Smooth muscle cell (in vitro differentiated cells): ENCODE data around the gene TOP2A. TPM values are rescaled to one million over a fixed set of nuclear protein-coding genes. Genes with fewer than 3 reads are reported as not detected.
"Not testable (repeated sequence)": the region's sequence is repeated elsewhere in the genome, so short reads cannot be mapped to it uniquely, and the experiment has no call there.

Experiments used
- DNase-seq: peaks from one replicate; lab custom pipeline; 2025; ENCODE audit not compliant: unreplicated experiment; lab: John Stamatoyannopoulos, UW
- H2AFZ ChIP-seq: fragments of 200-600 bp; sonication (generic); 2 replicates; pipeline ENCODE4 v1.6.0; 2016; ENCODE audit warnings: antibody characterized with exemption, low read depth, mild to moderate bottlenecking
- H3F3A ChIP-seq: fragments of 200-600 bp; sonication (generic); 2 replicates; pipeline ENCODE4 v1.6.0; 2017; ENCODE audit warnings: antibody characterized with exemption, low read depth
- H3K27ac ChIP-seq: fragments of 200-600 bp; sonication (generic); 2 replicates; pipeline ENCODE4 v1.5.1; 2016; ENCODE audit warnings: low read depth, mild to moderate bottlenecking
- H3K27me3 ChIP-seq: fragments of 200-600 bp; sonication (generic); 2 replicates; pipeline ENCODE4 v1.6.1; 2016; ENCODE audit warnings: low read depth, mild to moderate bottlenecking
- H3K36me3 ChIP-seq: fragments of 200-600 bp; sonication (generic); 2 replicates; pipeline ENCODE4 v1.5.1; 2016; ENCODE audit warnings: low read depth
- H3K4me1 ChIP-seq: fragments of 200-600 bp; sonication (generic); 2 replicates; pipeline ENCODE4 v1.5.1; 2016; ENCODE audit warnings: low read depth
- H3K4me2 ChIP-seq: fragments of 200-600 bp; sonication (generic); 2 replicates; pipeline ENCODE4 v1.6.0; 2016; ENCODE audit warnings: mild to moderate bottlenecking
- H3K4me3 ChIP-seq: fragments of 200-600 bp; sonication (generic); 2 replicates; pipeline ENCODE4 v1.5.1; 2016; ENCODE audit warnings: mild to moderate bottlenecking
- H3K79me2 ChIP-seq: fragments of 200-600 bp; sonication (generic); 2 replicates; pipeline ENCODE4 v1.6.0; 2016; ENCODE audit warnings: low read depth, mild to moderate bottlenecking
- H3K9ac ChIP-seq: fragments of 200-600 bp; sonication (generic); 2 replicates; pipeline ENCODE4 v1.6.0; 2016; ENCODE audit warnings: low read depth
- H3K9me3 ChIP-seq: fragments of 200-600 bp; sonication (generic); replicated peaks from 2 replicates; pipeline ENCODE4 v1.5.1; 2016; ENCODE audit warnings: low read depth
- H4K20me1 ChIP-seq: fragments of 200-600 bp; sonication (generic); 2 replicates; pipeline ENCODE4 v1.6.0; 2016; ENCODE audit warnings: low read depth
- WGBS: methylation state at CpG from one replicate; pipeline ENCODE4 v1.1.7; 2016; ENCODE audit warnings: low lambda C conversion rate; 5-methylcytosine and 5-hydroxymethylcytosine counted together
- polyA plus RNA-seq: library from polyadenylated mRNA; unstranded; fragments of >200 nt; fragmentation: Nextera tagmentation; extraction: Ambion mirVana; gene quantifications from 2 replicates; pipeline ENCODE4 v1.2.1, GENCODE V29; 2016
- total RNA-seq: library from RNA; depleted of rRNA; stranded (reverse); fragments of >200 nt; gene quantifications from 2 replicates; pipeline ENCODE4 v1.2.3, GENCODE V29; 2014
- TF ChIP-seq, protein P1 (sequence below): fragments of 200-600 bp; sonication (generic); IDR thresholded peaks from 2 replicates; pipeline ENCODE4 v1.5.1; 2017; ENCODE audit warnings: borderline replicate concordance, mild to moderate bottlenecking, antibody characterized with exemption; ENCODE audit not compliant: insufficient read depth, poor library complexity, severe bottlenecking

The TOP2A gene
- total and polyA plus RNA-seq, 2 experiments from 2014 or later: 26.2 to 45.5 TPM

DNA sequence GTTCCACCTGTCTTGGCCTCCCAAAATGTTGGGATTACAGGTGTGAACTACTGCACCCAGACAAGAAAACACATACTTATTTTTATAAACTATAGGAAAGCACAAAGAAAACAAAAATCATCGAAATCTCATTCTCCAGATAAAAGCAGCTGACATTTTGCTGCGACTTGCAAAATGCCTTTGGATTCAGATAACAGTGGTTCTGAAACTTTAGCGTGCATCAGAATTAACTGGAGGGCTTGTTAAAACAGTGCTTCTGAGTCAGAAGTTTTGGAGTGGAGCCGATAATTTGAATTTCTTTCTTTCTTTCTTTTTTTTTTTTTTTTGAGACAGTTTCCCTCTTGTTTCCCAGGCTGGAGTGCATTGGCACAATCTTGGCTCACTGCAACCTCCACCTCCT is 35.4 kb downstream of the TOP2A start:
- no peaks in the 10 kb centered on the region for H4K20me1 ChIP-seq
- no peaks in the 10 kb centered on the region for H3K9me3 ChIP-seq
- H3K4me2 ChIP-seq: no peak overlapping the region
- H3K27me3 ChIP-seq: no peaks in the 10 kb centered on the region
- TF ChIP-seq, protein P1, sequence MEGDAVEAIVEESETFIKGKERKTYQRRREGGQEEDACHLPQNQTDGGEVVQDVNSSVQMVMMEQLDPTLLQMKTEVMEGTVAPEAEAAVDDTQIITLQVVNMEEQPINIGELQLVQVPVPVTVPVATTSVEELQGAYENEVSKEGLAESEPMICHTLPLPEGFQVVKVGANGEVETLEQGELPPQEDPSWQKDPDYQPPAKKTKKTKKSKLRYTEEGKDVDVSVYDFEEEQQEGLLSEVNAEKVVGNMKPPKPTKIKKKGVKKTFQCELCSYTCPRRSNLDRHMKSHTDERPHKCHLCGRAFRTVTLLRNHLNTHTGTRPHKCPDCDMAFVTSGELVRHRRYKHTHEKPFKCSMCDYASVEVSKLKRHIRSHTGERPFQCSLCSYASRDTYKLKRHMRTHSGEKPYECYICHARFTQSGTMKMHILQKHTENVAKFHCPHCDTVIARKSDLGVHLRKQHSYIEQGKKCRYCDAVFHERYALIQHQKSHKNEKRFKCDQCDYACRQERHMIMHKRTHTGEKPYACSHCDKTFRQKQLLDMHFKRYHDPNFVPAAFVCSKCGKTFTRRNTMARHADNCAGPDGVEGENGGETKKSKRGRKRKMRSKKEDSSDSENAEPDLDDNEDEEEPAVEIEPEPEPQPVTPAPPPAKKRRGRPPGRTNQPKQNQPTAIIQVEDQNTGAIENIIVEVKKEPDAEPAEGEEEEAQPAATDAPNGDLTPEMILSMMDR: no peak
- 81% methylated on average over 4 of the region's 4 CpGs for WGBS
- H3K4me3 ChIP-seq: no peak overlapping the region
- no peaks in the 10 kb centered on the region for H3K4me1 ChIP-seq
- no peaks in the 10 kb centered on the region for H3F3A ChIP-seq
- H3K27ac ChIP-seq: no peak overlapping the region
- no peaks in the 10 kb centered on the region for H3K36me3 ChIP-seq
- H3K9ac ChIP-seq: no peak overlapping the region
- no peak overlapping the region for H2AFZ ChIP-seq
- DNase-seq: no peak
- H3K79me2 ChIP-seq: no peaks in the 10 kb centered on the region

DNA sequence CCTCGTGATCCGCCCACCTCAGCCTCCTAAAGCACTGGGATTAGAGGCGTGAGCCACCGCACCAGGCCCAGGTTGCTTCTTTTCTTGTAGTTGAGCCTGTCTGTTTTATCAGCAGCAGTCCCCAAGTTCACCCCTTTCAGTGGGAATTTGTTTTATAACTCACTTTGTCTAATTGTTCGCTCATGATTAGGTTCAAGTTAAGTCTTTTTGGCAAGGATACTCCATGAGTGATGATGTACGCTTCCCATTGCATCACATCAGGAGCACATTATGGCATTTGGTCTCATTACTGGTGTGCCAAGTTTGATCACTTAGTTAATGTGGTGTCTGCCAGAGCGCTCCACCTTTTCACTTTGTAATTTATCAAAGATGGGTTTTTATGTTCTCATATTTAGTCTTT is 38.7 kb downstream of the TOP2A start:
- Histone ChIP-seq H3K36me3 (no peaks in the 10 kb centered on the region), H3K9me3 (no peaks in the 10 kb centered on the region), H3K4me1 (no peaks in the 10 kb centered on the region), H4K20me1 (no peaks in the 10 kb centered on the region), H3K27ac (no peak overlapping the region), H3K79me2 (no peaks in the 10 kb centered on the region), H3K4me2 (no peak overlapping the region), H3F3A (no peaks in the 10 kb centered on the region), H2AFZ (no peak overlapping the region), H3K27me3 (no peaks in the 10 kb centered on the region), H3K4me3 (no peak overlapping the region), H3K9ac (no peak overlapping the region)
- DNase-seq: no peak
- 94% methylated on average over 7 of the region's 7 CpGs for WGBS
- TF ChIP-seq, protein P1: no peak

DNA sequence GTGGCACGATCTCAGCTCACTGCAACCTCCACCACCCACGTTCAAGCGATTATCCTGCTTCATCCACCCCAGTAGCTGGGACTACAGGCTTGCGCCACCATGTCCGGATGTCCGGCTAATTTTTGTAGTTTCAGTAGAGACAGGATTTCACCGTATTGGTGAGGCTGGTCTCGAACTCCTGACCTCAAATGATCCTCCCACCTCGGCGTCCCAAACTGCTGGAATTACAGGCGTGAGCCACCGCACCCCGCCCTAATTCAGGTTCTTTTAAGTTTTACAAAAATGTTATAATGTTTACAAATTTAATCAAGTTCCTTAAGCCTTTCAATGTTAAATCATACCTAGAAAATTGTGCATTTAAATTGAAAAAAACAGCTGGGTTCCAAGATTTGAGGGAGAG is 39.9 kb downstream of the TOP2A start:
- H3K79me2 ChIP-seq: no peaks in the 10 kb centered on the region
- H3K4me2 ChIP-seq: no peak overlapping the region
- TF ChIP-seq, protein P1: no peak
- H3K9me3 ChIP-seq: no peaks in the 10 kb centered on the region
- H3K27ac ChIP-seq: no peak overlapping the region
- H3K36me3 ChIP-seq: no peaks in the 10 kb centered on the region
- no peaks in the 10 kb centered on the region for H4K20me1 ChIP-seq
- no peaks in the 10 kb centered on the region for H3K4me1 ChIP-seq
- H2AFZ ChIP-seq: no peak overlapping the region
- WGBS: 91% methylated on average over 13 of the region's 13 CpGs
- H3K9ac ChIP-seq: no peak overlapping the region
- H3K27me3 ChIP-seq: no peaks in the 10 kb centered on the region
- DNase-seq: no peak
- no peak overlapping the region for H3K4me3 ChIP-seq
- no peaks in the 10 kb centered on the region for H3F3A ChIP-seq

DNA sequence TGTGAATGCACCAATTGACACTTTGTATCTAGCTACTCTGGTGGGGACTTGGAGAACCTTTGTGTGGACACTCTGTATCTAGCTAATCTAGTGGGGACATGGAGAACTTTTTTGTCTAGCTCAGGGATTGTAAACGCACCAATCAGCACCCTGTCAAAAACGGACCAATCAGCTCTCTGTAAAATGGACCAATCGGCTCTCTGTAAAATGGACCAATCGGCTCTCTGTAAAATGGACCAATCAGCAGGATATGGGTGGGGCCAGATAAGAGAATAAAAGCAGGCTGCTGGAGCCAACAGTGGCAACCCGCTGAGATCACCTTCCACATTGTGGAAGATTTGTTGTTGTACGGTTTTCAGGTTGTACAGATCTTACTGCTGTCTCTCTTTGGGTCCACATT is 41.2 kb downstream of the TOP2A start:
- not testable (repeated sequence) for H3K4me2 ChIP-seq, H4K20me1 ChIP-seq, H3K27me3 ChIP-seq, H3K27ac ChIP-seq, H3K79me2 ChIP-seq, H3K9ac ChIP-seq, DNase-seq, H2AFZ ChIP-seq, H3K36me3 ChIP-seq, H3K4me1 ChIP-seq, H3K4me3 ChIP-seq, H3F3A ChIP-seq, H3K9me3 ChIP-seq
- WGBS: 81% methylated on average over 6 of the region's 6 CpGs

DNA sequence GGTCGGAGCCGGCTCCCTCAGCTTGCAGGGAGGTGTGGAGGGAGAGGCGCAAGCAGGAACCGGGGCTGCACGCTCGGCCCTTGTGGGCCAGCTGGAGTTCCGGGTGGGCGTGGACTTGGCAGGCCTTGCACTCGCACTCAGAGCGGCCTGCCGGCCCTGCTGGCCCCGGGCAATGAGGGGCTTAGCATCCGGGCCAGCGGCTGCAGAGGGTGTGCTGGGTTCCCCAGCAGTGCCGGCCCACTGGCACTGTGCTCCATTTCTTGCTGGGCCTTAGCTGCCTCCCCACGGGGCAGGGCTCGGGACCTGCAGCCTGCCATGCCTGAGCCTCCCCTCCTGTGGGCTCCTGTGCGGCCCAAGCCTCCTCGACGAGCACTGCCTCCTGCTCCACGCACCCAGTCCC is 41.9 kb downstream of the TOP2A start:
- H3F3A ChIP-seq, H3K4me1 ChIP-seq, H3K27me3 ChIP-seq, H3K4me3 ChIP-seq, H3K27ac ChIP-seq, DNase-seq, H2AFZ ChIP-seq, H3K79me2 ChIP-seq, H3K9ac ChIP-seq, H3K9me3 ChIP-seq, H3K36me3 ChIP-seq, H4K20me1 ChIP-seq, H3K4me2 ChIP-seq: not testable (repeated sequence)
- WGBS: 91% methylated on average over 20 of the region's 21 CpGs
